ENCODE results near the gene ADAM22. TPM values are rescaled to one million over a fixed set of nuclear protein-coding genes. Genes with fewer than 3 reads are reported as not detected.
A peak's percentile ranks its signal among the peaks of the same experiment; 100 is the strongest.

The ADAM22 gene
- total RNA-seq, 1 donor from 2014 or later = 2.7 TPM

DNA sequence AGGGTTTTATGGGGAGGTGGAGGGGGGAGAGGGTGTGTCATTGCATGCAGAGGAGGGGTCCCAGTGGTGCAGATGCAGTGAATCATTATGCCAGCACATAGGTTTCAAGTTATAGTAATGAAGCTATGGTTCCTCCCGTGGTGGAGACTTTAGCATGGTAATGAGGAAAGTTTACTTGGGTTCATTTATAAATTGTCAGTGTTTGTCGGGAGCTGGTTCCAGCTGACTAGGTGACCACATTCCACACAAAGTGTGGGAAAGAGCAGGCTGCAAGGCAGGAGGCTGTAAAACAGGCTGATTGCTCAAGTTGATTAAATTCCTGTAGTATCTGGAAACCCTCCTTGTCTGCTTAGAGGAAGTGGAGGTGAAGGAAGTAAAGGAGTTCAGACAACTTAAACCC, 206.9 kb downstream of the ADAM22 start:
- peak in 1 of 2 donors; percentile 48 for ATAC-seq

DNA sequence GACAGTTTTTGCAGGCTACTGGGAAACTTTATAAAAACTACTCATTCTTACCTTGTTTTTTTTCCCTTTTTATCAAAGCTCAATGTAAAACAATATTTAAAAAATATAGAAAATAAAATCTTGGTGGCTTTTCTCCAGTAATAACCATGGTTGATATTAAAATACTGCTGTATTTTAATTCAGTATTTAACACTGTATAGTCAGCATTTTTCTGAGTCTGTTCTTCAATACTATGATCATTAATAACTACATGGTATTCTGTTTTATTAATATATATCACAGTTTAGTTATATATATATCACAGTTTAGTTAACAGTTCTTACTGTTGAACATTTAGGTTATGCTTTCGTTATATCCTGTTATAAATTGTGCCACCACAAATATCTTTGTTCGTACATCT, 207.4 kb downstream of the ADAM22 start:
- H3K4me3 ChIP-seq = no peak overlapping the region

More for the DNA sequence above, 206.9 kb downstream of the ADAM22 start:
- no peak overlapping the region for H3K4me3 ChIP-seq
- no peaks in the 10 kb centered on the region for H3K36me3 ChIP-seq
- intact Hi-C loops (cut with DNase I) = no loop called here
- no peaks in the 10 kb centered on the region for H3K27me3 ChIP-seq (ENCODE audit: low read depth)
- no peak overlapping the region for H3K27ac ChIP-seq
- H3K4me1 ChIP-seq = no peaks in the 10 kb centered on the region
- no peaks in the 10 kb centered on the region for H3K9me3 ChIP-seq
- TF ChIP-seq, protein P1, sequence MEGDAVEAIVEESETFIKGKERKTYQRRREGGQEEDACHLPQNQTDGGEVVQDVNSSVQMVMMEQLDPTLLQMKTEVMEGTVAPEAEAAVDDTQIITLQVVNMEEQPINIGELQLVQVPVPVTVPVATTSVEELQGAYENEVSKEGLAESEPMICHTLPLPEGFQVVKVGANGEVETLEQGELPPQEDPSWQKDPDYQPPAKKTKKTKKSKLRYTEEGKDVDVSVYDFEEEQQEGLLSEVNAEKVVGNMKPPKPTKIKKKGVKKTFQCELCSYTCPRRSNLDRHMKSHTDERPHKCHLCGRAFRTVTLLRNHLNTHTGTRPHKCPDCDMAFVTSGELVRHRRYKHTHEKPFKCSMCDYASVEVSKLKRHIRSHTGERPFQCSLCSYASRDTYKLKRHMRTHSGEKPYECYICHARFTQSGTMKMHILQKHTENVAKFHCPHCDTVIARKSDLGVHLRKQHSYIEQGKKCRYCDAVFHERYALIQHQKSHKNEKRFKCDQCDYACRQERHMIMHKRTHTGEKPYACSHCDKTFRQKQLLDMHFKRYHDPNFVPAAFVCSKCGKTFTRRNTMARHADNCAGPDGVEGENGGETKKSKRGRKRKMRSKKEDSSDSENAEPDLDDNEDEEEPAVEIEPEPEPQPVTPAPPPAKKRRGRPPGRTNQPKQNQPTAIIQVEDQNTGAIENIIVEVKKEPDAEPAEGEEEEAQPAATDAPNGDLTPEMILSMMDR (IDR thresholded peaks at IDR 0.05) = no peak
- no peak for DNase-seq

DNA sequence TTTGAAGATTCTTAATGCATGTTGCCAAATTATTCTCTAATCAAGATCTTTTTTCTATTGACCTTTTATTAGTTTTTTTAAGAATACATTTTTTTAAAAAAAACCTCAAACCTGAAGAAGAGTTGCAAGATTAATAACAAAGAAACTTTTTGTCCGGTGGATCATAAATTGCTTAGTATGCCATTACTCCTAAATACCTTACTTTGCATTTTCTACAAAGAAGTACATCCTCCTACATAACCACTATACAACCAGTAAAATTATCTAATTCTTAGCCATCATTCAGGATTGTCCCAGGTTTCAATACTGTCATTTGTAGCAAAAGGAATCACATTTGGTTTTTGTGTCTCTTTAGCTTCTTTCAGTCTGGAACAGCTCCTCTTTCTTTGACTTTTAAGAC, 207.9 kb downstream of the ADAM22 start:
- TF ChIP-seq, protein P1 (IDR thresholded peaks at IDR 0.05) = no peak
- ATAC-seq = no peak
- no peak for DNase-seq
- no peak overlapping the region for H3K4me3 ChIP-seq
- intact Hi-C loops (cut with DNase I) = no loop called here
- H3K27ac ChIP-seq = no peak overlapping the region
- H3K4me1 ChIP-seq = no peaks in the 10 kb centered on the region
- no peaks in the 10 kb centered on the region for H3K36me3 ChIP-seq
- H3K9me3 ChIP-seq = no peaks in the 10 kb centered on the region
- no peaks in the 10 kb centered on the region for H3K27me3 ChIP-seq (ENCODE audit: low read depth)

More for the DNA sequence above, 207.4 kb downstream of the ADAM22 start:
- DNase-seq (no peak), ATAC-seq (no peak)
- no peaks in the 10 kb centered on the region for H3K27me3 ChIP-seq (ENCODE audit: low read depth)
- H3K9me3 ChIP-seq = no peaks in the 10 kb centered on the region
- no peaks in the 10 kb centered on the region for H3K36me3 ChIP-seq
- intact Hi-C loops (cut with DNase I) = no loop called here
- no peaks in the 10 kb centered on the region for H3K4me1 ChIP-seq
- TF ChIP-seq, protein P1 (IDR thresholded peaks at IDR 0.05) = no peak
- no peak overlapping the region for H3K27ac ChIP-seq

DNA sequence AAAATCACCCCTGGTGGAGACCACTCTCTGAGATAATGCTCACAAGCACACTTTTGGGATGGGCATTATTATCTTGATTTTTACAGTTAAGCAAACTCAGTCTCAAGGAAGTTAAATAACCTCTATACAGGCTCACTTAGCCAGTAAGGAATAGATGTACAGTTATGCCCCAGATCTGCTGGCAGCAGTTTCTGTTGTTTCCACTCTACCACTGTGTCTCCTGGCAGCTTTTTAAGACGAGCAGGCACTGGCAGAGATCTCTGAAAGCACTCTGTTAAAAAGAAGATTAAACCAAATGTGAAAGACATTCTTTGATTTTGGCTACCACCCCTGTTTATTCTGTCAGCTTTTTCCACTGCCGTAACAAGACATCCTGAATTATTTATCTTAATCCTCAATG, 212.6 kb downstream of the ADAM22 start:
- ATAC-seq (no peak), DNase-seq (no peak)
- TF ChIP-seq, protein P1 (IDR thresholded peaks at IDR 0.05) = no peak
- Histone ChIP-seq H3K27me3 (ENCODE audit: low read depth) (no peaks in the 10 kb centered on the region), H3K9me3 (no peaks in the 10 kb centered on the region), H3K4me1 (no peaks in the 10 kb centered on the region), H3K36me3 (no peaks in the 10 kb centered on the region), H3K4me3 (no peak overlapping the region), H3K27ac (no peak overlapping the region)
- intact Hi-C loops (cut with DNase I) = no loop called here

DNA sequence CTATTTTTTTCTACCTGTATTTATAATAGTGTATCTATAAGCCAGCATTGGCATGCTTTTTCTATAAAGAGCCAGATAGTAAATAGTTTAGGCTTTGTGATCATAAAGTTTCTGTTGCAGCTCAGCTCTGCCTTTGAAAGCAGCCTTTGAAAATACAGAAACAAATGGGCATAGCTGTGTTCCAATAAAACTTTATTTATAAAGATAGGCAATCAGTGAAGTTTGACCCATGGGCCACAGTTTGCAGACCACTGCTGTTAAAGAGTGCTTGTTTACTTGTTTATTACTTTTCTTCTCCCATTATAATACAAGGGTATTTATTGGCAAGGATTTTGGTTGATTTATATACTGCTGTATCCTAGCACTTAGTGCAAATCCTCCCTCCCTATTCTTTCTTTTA, 213.3 kb downstream of the ADAM22 start:
- TF ChIP-seq, protein P1 (IDR thresholded peaks at IDR 0.05) = no peak
- Histone ChIP-seq H3K27me3 (ENCODE audit: low read depth) (no peaks in the 10 kb centered on the region), H3K9me3 (no peaks in the 10 kb centered on the region), H3K36me3 (no peaks in the 10 kb centered on the region), H3K4me1 (no peaks in the 10 kb centered on the region), H3K27ac (no peak overlapping the region), H3K4me3 (no peak overlapping the region)
- no peak for ATAC-seq
- intact Hi-C loops (cut with DNase I) = no loop called here
- DNase-seq = no peak

DNA sequence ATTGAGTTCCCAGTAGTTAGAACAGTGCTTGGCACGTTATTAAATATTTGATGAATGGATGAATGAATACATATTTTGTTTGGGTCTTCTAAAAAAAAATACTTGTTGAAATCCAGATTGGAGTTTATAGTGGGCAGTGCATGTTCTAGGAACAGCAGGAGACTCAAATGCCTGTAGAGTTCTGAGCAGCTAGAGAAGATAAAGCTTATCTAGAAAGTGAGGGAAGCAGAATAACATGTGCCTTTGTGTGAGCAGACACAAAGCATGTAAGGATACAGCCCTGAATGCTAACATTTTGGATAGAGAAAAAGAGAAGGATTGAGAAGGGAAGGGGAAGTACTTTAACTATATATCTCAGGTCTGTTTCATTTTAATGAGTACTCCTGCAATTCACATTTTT, 213.9 kb downstream of the ADAM22 start:
- Histone ChIP-seq H3K9me3 (no peaks in the 10 kb centered on the region), H3K4me1 (no peaks in the 10 kb centered on the region), H3K4me3 (no peak overlapping the region), H3K27ac (no peak overlapping the region), H3K27me3 (ENCODE audit: low read depth) (no peaks in the 10 kb centered on the region), H3K36me3 (no peaks in the 10 kb centered on the region)
- ATAC-seq (no peak), DNase-seq (no peak)
- intact Hi-C loops (cut with DNase I) = no loop called here
- TF ChIP-seq, protein P1 (IDR thresholded peaks at IDR 0.05) = no peak

All from lower lobe of right lung (tissue), 2 donors.